ENCODE data around the gene IFNA6. TPM values are rescaled to one million over a fixed set of nuclear protein-coding genes. Genes with fewer than 3 reads are reported as not detected.
"Not testable (repeated sequence)": the region's sequence is repeated elsewhere in the genome, so short reads cannot be mapped to it uniquely, and the experiment has no call there.

IFNA6 gene
- not detected for polyA plus RNA-seq (2013, experiment 1 of 2; ENCODE audit: insufficient read length)
- not detected for polyA plus RNA-seq (2013, experiment 2 of 2; ENCODE audit: insufficient read length)

DNA sequence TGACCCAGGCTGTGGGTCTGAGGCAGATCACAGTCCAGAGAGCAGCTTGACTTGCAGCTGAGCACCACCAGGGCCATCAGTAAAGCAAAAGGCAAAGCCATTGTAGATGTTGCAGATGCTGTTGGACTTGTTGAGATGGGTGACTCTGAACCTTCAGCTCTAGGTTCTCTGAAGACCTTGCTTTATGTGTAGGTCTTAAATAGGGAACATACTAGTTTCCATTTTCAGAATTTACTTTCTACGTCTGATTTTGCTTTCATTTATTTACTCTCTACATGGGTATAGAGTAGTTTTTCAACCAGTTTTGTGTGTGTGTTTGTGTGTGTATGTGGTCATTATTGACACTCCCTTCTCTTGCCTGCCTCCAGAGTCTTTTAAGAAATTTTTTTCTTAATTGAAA is at the start of gene IFNA6:
Gene IFNA6 (minus strand): TSS at position 101 of the 400 bp plus-strand sequence. CDS start 0 bp downstream, at position 101.
- no peak for DNase-seq

DNA sequence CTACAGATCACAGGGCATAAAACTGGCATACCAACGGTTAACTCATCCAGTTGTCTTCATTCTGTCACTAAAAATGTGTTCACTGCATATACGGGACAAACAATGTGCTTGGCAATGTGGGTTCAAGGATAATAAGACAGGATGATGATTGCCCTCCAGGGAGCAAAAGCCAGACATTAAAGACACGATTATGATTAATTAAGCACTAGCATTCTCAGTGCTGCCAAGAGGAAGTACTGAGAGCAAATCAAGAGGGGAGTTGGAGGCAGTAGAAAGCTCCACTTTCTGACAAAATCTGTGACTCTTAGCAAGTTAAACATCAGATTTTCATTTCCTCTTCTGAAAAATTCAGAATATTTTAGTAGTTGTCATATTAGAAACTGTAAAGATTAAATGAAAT is 49.3 kb upstream of the IFNA6 start:
- no peak for DNase-seq

DNA sequence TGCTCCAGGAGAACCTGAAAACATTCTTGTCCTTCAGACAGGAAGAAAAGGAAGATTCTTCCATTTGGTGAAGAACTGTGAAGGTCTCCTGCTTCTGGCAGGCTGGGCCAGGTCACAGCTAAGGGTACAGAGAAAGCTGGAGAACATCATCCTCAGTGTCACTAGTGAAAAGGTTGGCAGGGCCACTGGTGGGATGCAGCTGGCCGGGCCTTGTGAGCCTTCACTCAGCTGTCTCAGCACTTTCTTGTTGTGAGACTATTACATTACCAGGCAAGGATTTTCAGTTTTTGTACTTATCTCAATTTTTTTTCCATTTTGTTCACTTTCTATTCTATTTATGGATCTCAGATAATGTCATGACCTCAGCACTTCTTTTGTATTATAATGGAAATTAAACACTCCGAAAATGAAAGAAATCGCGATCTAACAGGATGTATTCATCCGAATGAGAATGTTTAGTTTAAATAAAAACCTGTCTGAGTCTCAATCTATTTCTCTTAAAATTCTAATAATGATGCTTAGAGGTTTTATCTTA is 48.3 kb upstream of the IFNA6 start:
- DNase-seq: no peak

DNA sequence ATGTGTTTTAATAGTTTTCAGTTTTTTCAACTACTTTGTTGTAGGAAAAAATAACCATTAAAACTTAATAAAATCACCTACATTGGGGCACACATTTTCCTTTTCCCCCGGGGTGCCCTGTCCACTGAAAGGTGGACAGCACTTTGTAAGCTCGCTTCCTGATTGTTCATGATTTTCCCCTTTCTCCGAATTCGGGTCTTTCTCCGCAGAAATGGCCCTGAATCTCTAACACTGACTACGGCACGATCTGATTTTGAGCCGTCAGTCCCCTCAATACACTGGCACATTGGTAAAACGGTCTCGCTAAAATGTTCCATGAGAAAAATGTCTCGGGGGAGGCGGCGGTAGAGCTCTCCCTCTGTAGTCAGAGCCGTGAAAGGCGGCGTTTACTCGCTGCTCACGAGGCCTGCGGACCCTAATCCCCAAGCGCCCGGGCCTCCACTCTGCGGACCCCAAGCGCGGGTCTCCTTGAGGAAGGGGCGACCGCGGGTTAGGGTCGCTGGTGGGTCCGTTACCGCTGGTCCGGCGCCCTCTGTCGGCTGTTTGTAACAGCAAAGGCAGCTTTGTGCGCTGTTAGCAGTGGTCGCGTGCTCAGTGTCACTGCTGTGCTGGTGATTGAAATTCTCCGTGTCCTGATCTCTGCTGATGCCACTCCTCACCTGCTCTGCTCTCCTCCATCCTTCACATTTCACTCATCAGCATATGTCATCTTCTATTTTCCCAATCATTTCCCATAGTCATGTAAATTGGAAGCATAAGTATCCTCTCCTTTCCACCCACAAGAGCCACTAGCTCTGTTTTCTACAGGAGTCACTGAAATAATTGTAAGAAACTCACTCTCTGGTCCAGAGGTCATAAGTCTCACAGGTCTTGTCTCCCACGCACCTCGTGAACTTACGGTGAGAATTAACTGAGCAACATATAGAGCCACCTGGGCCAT is 45.4 kb upstream of the IFNA6 start:
- DNase-seq: peak; percentile 25

DNA sequence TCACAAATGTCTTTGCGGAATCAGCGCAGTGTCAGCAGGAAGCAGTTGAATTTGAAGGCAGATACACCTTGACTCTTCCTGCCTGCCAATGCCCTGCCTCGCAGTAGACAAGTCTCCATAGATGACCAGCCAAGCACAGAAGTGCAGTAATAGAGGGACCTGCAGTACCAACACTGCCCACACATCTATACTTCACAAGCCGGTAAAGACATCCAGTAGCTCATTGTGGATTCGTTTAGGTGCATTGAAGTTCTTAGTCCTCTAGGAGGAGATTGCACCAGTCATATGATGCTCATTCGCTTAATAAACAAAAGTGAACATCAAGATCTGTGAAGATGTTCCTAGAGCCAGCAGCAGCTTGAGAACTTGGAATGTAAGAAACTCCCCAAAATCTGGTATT is 41.6 kb upstream of the IFNA6 start:
- DNase-seq: peak; percentile 11

DNA sequence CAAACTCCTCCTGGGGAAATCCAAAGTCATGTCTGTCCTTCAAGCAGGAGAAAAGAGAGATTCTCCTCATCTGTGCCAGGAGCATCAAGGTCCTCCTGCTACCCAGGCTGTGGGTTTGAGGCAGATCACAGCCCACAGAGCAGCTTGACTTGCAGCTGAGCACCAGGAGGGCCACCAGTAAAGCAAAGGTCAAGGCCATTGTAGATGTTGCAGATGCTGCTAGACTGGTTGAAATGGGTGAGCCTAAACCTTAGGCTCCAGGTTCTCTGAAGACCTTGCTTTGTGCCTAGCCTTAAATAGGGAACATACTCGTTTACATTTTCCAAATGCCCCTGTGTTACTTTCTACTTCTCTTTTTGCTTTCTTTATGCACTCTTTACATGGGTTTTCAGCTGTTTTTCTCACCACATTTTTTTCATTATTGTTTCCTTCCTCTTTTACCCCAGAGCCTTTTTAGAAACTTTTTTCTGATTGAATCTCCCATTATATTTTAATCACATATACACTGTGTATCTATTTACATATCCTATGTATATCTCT is 34.5 kb upstream of the IFNA6 start, which contains the start of gene IFNA2:
Gene IFNA2 (minus strand): TSS at position 268 of the 540 bp plus-strand sequence. CDS start 69 bp downstream, at position 199.
- no peak for DNase-seq

DNA sequence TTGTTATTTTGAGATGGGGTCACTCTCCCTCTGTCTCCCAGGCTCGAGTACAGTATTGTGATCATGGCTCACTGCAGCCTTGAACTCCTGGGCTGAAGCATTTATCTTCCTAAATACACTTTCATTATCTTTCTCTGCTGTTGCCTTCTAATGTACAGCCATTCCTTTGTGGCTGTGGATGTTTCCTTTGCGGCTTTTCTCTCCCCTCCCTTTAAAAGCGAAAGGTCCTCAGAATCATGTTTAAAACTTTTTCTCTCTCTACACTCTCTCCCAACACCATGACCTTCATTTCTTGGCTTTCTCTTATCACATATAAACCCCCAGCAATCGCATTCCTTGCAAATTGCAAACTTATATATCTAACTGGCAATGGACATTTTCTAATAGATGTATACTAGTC is 32.9 kb upstream of the IFNA6 start:
- DNase-seq: no peak

DNA sequence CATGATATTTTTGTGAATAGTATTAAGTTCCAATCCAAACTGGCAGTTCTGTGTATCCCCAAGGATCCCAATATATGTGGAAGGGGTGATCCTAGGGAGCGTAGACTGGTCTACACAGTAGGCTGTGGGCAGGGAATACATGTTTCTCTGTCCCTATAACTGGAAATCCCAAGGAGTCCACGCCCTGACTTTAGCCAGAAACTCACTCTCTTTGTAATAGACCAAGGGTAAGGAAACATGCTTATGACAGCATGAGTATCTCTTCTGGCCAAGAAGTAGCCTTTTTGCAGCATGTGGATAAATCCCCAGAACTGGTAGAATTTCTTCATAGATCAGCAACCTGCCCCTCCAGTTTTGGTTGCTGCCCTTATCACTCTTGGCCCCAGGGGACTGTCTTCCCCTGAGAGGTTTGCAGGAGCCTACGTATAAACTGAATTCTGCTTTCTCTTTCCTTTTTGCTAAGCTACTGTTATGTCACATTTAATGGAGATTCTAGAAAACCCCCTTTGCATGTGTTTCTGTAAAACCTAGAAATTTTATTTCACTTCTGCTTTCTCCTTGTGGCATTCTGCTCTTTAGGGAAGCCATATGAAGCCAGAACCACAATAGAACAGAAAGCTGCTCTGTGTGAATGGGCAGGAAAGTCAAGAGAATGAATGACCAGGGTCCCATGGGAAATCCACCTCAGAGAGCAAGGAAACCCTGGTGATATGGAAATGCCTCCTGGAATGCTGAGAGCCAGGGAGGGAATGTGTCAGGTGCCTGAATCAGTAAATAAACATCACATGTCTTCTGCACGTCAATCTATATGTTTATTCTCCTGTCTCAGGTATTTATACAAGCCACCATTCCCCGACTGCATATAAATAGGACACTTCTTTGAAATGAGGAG is 31.0 kb upstream of the IFNA6 start:
- DNase-seq: peak; percentile 10

DNA sequence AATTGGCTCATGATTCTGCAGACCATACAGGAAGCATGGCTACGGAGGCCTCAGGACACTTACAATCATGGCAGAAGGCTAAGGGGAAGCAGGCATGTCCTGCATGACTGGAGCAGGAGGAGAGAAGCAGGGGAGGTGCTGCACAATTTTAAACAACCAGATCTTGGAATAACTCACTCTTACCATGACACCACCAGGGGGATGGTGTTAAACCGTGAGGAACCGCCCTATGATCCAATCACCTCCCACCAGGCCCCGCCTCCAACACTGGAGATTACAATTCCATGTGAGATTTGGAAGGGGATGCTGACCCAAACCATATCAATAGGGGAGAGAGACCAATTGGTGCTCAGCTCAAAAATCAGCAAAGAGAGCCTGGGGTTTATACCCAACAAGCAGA is 20.8 kb upstream of the IFNA6 start:
- DNase-seq: not testable (repeated sequence)

DNA sequence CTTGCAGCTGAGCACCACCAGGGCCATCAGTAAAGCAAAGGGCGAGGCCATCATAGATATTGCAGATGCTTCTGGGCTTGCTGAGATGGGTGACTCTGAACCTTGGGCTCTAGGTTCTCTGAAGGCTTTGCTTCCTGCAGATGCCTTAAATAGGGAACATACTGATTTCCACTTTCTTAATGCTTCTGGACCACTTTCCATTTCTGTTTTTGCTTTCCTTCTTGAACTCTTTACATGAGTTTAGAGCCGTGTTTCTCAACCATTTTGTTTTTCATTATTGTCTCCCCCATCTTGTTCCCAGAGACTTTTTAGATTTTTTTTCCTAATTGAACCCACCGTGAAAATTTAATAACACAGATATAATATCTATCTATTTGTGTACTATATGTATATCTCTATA is 17.3 kb upstream of the IFNA6 start, which contains the start of gene IFNA13:
Gene IFNA13 (minus strand): TSS at position 101 of the 400 bp plus-strand sequence. CDS start 47 bp downstream, at position 54.
- no peak for DNase-seq

DNA sequence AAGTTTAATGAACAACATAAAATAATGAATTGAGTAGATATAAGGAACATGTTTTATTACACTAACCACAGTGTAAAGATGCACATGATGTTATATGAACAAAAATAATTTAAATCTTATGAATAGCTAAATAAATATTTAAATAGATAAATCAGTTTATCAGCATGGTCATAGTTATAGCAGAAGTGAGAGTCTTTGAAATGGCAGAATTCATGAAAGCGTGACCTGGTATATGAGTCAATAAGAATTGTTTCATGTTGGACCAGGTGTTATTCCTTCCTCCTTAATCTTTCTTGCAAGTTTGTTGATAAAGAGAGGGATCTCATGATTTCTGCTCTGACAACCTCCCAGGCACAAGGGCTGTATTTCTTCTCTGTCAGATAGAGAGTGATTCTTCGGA is 16.5 kb upstream of the IFNA6 start:
- DNase-seq: not testable (repeated sequence)

DNA sequence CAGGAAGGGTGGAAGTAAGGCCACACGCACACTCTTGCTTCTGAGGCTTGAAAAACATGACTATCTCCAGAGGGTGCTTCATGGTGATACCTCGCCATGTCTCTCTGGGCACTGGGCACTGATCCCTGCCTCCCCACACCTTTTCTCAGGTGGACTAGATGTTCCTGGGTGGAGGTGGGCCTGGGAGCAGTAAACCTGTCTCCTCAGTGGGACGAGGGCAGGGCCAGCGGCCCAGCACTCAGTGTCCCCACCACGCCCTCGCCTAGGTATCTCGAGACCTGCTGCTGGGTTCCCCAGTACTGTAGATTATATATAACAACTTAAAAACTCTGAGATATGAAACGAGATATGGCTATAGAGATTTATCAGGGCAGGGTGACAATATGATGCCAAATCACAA is 11.6 kb upstream of the IFNA6 start:
- DNase-seq: no peak

DNA sequence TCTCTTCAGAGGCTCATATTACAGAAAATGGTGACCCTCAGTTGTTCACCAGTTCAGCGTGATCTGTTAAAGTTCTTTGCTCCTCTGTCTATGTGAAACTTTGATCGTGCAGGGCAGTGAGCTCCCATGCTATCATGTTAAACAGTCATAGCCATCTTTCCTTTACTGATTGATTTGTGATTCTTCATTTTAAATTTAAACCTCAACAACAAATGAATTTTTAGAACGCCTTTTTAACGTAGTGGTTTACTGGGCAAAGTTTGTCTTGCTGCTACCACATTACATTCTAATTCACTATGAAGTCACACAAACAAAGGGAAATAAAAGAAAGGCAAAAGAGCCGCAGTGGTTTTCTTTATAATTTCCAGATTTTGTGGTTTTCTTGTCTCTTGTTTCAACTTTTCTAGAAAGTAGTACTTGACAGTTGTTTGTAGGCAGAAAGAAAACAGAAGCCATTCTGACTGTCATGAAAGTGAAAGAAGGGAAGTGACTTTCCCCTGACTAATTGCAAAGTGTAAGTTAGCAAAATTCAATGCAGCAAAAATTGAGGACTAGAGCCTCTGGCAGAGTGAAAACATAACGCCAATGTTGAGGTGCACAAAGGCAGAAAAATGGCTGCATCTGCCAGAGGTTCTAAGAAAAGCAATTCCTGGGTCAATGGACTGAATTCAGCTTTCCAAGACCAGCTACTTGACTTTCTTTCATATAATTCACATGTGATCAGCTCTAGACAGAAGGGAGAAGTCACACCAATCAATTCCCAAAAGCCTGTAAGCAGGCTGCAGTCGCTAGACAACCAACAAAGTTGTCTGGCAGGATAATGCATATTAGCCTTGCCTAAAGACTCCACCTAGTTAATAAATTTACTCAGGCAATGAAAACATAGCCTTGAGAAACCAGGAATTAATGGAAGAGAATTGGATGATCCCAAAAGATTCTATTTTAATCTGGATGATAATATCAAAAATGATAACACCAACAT is 7.1 kb upstream of the IFNA6 start:
- peak; percentile 4 for DNase-seq

DNA sequence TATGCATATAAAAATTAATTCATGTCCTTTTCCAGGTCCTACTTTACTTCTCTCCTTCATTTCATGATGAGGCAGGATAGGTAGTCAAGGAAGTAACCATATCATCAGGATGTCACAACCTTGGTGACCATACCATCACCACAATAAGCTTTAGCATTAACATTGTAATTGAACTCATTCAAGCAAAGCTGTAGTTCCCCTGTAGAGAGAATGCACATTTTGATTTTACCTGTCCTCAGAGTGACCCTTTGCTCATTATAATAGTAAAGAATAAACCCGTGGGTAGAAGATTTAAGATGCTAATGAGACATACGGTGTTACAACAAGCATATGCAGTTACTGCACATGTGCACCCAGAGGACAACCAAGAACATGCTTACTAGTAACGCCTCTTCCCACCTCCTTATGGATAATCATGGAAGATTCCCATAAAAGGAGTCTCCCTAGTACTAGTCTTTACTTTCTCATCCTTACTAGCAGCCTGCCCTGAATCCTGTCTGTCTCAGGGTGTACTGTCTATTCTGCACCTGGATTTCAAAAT is 2.2 kb downstream of the IFNA6 start:
- DNase-seq: no peak

DNA sequence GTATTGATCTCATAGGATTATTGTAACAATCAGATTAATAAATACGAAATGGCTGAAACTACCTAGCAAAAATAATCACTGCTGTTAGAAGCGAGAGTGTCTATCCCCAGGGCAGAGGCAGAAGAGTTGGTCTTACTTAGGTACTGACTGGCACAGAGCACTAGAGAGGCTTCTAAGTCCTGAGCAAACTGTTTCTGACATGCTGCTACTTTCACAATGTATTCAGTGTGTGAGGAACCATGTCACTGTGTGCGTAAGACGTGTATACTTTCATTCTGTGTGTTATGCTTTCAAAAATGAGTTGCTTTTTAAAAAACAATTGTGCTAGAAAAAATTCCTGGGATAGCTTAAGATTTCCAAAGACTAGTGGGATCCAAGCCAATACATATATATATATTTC is 10.0 kb downstream of the IFNA6 start:
- no peak for DNase-seq

DNA sequence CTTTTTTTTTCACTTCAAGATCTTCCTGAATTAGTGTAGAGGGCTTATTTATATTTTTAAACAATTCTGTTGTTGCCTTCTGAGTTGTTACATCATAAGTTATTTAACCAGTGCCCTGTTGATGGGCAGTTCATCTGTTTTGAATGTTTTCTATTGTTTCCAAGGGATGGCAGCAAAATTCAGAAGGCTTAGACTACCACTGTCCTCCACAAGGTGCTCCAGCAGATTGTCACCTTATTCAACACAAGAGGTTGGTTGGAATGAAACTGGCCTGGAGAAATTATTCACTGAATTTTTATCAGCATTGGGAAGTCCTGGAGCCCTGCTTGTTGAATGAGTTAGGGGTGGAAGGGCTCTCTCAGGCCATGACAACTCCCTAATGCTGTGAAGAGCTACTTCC is 14.2 kb downstream of the IFNA6 start:
- DNase-seq: no peak

DNA sequence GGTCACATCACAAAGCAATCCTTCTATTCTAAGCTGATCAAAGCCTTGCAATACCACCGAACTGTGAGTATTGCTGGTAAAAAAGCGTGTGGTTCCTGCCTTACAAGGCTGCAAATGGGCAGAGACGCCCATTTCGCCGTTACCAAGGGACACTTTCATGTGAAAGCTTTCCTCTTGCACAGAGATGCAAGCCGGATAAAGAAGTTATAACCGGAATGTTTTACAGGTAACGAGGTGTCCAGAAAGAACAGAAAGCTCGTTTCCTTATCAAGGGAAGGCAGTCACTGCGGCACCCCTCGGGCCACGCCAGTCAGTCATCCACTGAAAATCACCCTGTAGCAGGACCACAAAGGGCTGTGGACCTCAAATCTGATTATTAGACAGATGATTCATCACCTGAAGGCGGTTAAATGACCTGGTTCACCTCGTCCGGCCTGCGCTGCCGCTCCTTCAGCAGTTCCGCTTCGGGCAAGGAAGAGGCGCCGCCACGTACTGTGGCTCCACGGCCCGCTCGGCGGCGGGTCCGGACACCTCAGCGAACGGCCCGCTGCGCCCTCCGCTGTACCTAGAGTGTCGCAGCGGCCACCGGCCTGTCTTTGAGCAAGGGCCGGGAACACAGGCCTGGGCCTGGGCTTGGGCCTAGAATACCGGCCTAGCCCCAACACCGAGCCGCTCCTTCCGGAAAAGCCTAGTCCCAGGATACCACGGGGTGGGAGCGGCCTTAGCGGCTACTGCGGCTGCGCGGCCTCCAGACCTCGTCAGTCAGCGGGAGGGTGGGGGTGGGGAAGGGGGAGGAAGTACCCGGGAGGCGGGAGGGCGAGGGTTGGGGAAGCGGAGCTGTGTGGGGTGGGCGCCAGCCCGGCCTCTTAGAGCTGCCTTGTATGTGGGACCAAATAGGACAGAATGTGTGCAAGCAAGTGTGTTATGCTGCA is 15.7 kb downstream of the IFNA6 start, which contains the start of gene KLHL9:
Gene KLHL9 (minus strand): TSS at position 704 of the 932 bp plus-strand sequence. CDS start 545 bp downstream, at position 159.
- DNase-seq: peak; percentile 93

DNA sequence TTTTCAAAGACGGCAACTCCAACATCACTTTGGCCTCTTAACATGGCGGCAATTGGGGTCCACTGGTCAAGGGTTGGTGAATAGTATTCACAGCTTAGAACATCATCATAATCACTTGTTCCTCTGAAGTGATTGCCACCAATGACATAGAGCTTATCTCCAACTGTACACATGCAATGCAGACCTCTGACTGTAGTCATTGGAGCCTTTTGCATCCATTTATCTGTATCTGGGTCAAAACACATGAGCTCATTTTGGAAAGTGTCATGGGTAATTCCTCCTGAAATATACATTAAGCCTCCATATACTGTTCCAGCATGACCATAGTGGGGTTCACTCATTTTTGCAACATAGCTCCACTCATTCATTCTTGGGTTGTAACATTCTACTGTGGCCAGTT is 17.5 kb downstream of the IFNA6 start:
- DNase-seq: no peak

DNA sequence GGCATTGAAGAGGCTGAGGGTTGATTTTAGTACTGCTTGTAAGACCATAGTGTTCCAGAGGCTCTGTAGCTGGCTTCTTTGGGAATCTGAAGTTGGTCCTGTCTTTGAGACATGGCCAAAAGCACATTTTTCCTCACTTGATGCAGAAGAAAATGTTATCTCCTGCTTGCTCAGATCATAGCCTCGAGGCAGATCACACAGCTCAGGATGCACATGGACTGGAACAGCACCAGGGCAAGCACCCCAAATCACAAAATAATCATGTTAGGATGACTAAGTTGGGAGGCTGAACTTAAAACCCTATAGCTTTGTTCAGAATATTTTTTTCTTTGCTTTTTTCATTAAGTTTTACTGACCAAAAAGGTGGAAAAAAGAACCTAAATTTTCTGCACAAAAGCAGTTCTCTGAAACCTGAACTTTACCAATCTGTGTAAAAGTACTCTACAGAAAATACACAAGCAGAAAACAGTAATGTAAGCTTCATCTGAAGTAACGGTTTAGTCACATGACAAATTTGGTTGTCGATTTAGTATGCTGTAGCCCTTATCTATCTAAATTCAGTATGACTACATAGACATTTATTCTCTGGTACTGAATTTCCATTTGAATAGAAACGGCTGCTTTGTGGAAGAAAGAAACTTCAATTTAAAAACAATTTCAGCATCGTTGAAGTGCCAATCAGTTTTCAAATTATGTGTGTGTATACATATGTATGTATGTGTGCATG is 18.8 kb downstream of the IFNA6 start:
- DNase-seq: no peak

All from fibroblast of skin of back (primary cell).